ENCODE data around the gene FHIT.

DNA sequence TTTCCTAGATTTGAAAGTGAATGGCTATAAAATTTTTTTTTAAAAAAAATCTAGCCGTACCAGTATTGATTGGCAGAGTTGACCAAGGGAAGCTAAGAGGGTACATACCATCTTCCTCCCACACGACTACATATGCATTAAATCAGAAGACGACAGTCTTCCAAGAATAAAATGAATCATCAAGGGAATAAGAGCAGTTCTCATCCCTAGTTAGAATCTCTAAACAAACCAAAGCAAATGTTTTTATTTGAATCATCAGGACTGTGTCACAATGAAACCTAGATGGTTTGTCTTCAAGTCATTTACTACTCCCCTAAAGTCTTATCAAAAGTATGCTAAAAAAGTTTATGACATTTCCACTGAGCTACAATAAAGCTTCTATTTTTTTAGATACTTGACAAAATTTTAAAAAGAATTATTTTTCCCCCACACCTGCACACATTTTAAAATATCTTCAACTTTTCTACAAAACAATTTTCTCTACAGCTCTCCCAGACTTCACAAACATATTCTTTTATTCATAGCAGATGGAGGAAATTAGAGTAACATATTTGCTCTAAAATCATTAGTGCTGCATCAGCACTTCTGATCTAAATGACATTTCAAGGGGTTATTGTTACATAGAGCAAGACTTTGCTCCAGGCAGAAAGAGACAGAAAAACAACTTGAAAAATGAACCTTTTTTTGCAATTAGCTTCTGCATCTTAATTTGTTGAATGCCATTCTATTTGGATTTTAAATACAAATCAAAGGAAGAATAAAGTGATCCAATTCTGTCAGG, 547.1 kb downstream of the FHIT start:
- TF ChIP-seq CTCF (IDR thresholded peaks at IDR 0.05) (no peak), POLR2A (IDR thresholded peaks at IDR 0.05) (no peak), POLR2AphosphoS5 (IDR thresholded peaks at IDR 0.05) (no peak)

Measured in suprapubic skin (tissue), 4 donors.